DOHH2 (cell line): ENCODE results near the gene PPP1R13B.

Experiments
- H3F3A ChIP-seq: fragments of 200-600 bp; sonication (generic), shearing (Covaris generic); 2 replicates; pipeline ENCODE4 v1.6.0; 2016; ENCODE audit warnings: antibody characterized with exemption, mild to moderate bottlenecking; ENCODE audit not compliant: control insufficient read depth, insufficient read depth
- H3K27ac ChIP-seq: fragments of 200-600 bp; sonication (generic); 2 replicates; pipeline ENCODE4 v1.5.1; 2014; ENCODE audit warnings: low read depth, mild to moderate bottlenecking, low read length, moderate library complexity
- H3K27me3 ChIP-seq: fragments of 200-600 bp; sonication (generic); 2 replicates; pipeline ENCODE4 v1.6.1; 2014; ENCODE audit warnings: mild to moderate bottlenecking, low read length, mixed read lengths; ENCODE audit not compliant: control insufficient read depth
- H3K36me3 ChIP-seq: fragments of 200-600 bp; sonication (generic); 2 replicates; pipeline ENCODE4 v1.6.1; 2014; ENCODE audit warnings: mild to moderate bottlenecking, low read length, moderate library complexity, mixed read lengths; ENCODE audit not compliant: control insufficient read depth
- H3K4me1 ChIP-seq: fragments of 200-600 bp; sonication (generic); 2 replicates; pipeline ENCODE4 v1.6.1; 2014; ENCODE audit warnings: mild to moderate bottlenecking, low read length, mixed read lengths; ENCODE audit not compliant: control insufficient read depth
- H3K4me2 ChIP-seq: fragments of 200-600 bp; sonication (generic); 2 replicates; pipeline ENCODE4 v1.6.0; 2014; ENCODE audit warnings: mild to moderate bottlenecking, low read length, moderate library complexity
- H3K4me3 ChIP-seq: fragments of 200-600 bp; sonication (generic); 2 replicates; pipeline ENCODE4 v1.5.1; 2014; ENCODE audit warnings: mild to moderate bottlenecking, low read length, mixed read lengths
- H3K79me2 ChIP-seq: fragments of 200-600 bp; sonication (generic); 2 replicates; pipeline ENCODE4 v1.6.1; 2014; ENCODE audit warnings: mild to moderate bottlenecking, low read length, mixed read lengths; ENCODE audit not compliant: control insufficient read depth
- H3K9me2 ChIP-seq: fragments of 200-600 bp; sonication (generic); replicated peaks from 2 replicates; pipeline ENCODE4 v1.6.1; 2014; ENCODE audit warnings: mild to moderate bottlenecking, low read length, mixed read lengths; ENCODE audit not compliant: control insufficient read depth
- H3K9me3 ChIP-seq: fragments of 200-600 bp; sonication (generic); 2 replicates; pipeline ENCODE4 v1.6.1; 2014; ENCODE audit warnings: antibody characterized with exemption, low read length, mixed read lengths; ENCODE audit not compliant: control insufficient read depth, insufficient read depth
- H4K20me1 ChIP-seq: fragments of 200-600 bp; sonication (generic); 2 replicates; pipeline ENCODE4 v1.6.0; 2014; ENCODE audit warnings: low read depth, mild to moderate bottlenecking, antibody characterized with exemption, low read length, moderate library complexity; ENCODE audit not compliant: control insufficient read depth, insufficient read depth
- CTCF ChIP-seq: fragments of 200-600 bp; sonication (generic); IDR thresholded peaks from one replicate; pipeline ENCODE4 v1.5.1; 2014; ENCODE audit warnings: antibody characterized with exemption, mild to moderate bottlenecking, low read depth, low read length; ENCODE audit not compliant: poor library complexity, severe bottlenecking
- EZH2phosphoT487 ChIP-seq: fragments of 200-600 bp; sonication (generic); IDR thresholded peaks from 2 replicates; pipeline ENCODE4 v1.6.1; 2017; ENCODE audit warnings: borderline replicate concordance, mild to moderate bottlenecking, antibody characterized with exemption, low read length, moderate library complexity, mixed read lengths

Gene PPP1R13B

GRCh38 chr14:103819503-103820307, 27.7 kb downstream of the PPP1R13B start:
- no peak overlapping the region for H3K27ac ChIP-seq
- no peak overlapping the region for H3K4me2 ChIP-seq
- H3F3A ChIP-seq: no peaks in the 10 kb centered on the region
- H3K9me2 ChIP-seq: no peaks in the 10 kb centered on the region
- H3K27me3 ChIP-seq: no peaks in the 10 kb centered on the region
- no peaks in the 10 kb centered on the region for H4K20me1 ChIP-seq
- H3K4me3 ChIP-seq: no peak overlapping the region
- no peaks in the 10 kb centered on the region for H3K9me3 ChIP-seq
- H3K4me1 ChIP-seq: peaks cover 14% of the 10 kb centered on the region
- TF ChIP-seq EZH2phosphoT487: no peak
- TF ChIP-seq CTCF: no peak
- H3K36me3 ChIP-seq: no peaks in the 10 kb centered on the region
- H3K79me2 ChIP-seq: no peaks in the 10 kb centered on the region

- Histone ChIP-seq H3K27ac (no peak overlapping the region), H3K4me1 (peaks cover 14% of the 10 kb centered on the region), H3K9me3 (no peaks in the 10 kb centered on the region), H3K27me3 (no peaks in the 10 kb centered on the region), H3K4me3 (no peak overlapping the region), H3K36me3 (no peaks in the 10 kb centered on the region), H3K79me2 (no peaks in the 10 kb centered on the region), H4K20me1 (no peaks in the 10 kb centered on the region), H3K4me2 (no peak overlapping the region), H3K9me2 (no peaks in the 10 kb centered on the region), H3F3A (no peaks in the 10 kb centered on the region)
- TF ChIP-seq EZH2phosphoT487 (no peak), CTCF (no peak)
Observed at GRCh38 chr14:103818870-103819269, 28.5 kb downstream of the PPP1R13B start.

- Histone ChIP-seq H3K9me3 (no peaks in the 10 kb centered on the region), H3K79me2 (no peaks in the 10 kb centered on the region), H3K9me2 (no peaks in the 10 kb centered on the region), H4K20me1 (no peaks in the 10 kb centered on the region), H3K4me1 (peaks cover 14% of the 10 kb centered on the region), H3K4me2 (no peak overlapping the region), H3K36me3 (no peaks in the 10 kb centered on the region), H3K27ac (no peak overlapping the region), H3K27me3 (no peaks in the 10 kb centered on the region), H3F3A (no peaks in the 10 kb centered on the region), H3K4me3 (no peak overlapping the region)
- TF ChIP-seq EZH2phosphoT487: no peak
- no peak for TF ChIP-seq CTCF
Observed at GRCh38 chr14:103818422-103818821, 29.0 kb downstream of the PPP1R13B start.
